CD14-positive monocyte (primary cell): ENCODE results near the gene PPP3R1. TPM values are rescaled to one million over a fixed set of nuclear protein-coding genes. Genes with fewer than 3 reads are reported as not detected.

Source experiments
- DNase-seq, 3 donors: peaks; one replicate each; pipeline ENCODE4 v3.0.0-alpha.2; 2011 to 2022
- H2AFZ ChIP-seq: 2 replicates; pipeline ENCODE4 v1.6.0; 2012; ENCODE audit warnings: mild to moderate bottlenecking, low read depth, low read length, inconsistent platforms; ENCODE audit not compliant: insufficient read depth, poor library complexity, severe bottlenecking
- H3K27ac ChIP-seq, 2 donors: 1 replicate in 1 of 2; 2 replicates in 1 of 2; pipeline ENCODE4 v1.5.1; 2012 to 2013; ENCODE audit warnings: low read length in 2 of 2, control low read depth in 1 of 2, inconsistent platforms in 1 of 2, low read depth in 1 of 2, mild to moderate bottlenecking in 1 of 2
- H3K27me3 ChIP-seq, 2 donors: one replicate each; pipeline versions ENCODE4 v1.6.0 to v1.6.1; 2011 to 2013; ENCODE audit warnings: low read length in 2 of 2; ENCODE audit not compliant: control insufficient read depth in 2 of 2, insufficient read depth in 2 of 2
- H3K36me3 ChIP-seq, 2 donors: replicated peaks in 1 of 2; 1 replicate in 1 of 2; 2 replicates in 1 of 2; pipeline versions ENCODE4 v1.5.1 to v1.6.1; 2012 to 2013; ENCODE audit warnings: low read length in 2 of 2, control low read depth in 1 of 2, inconsistent platforms in 1 of 2, mild to moderate bottlenecking in 1 of 2; ENCODE audit not compliant: insufficient read depth in 2 of 2, control insufficient read depth in 1 of 2
- H3K4me1 ChIP-seq, 2 donors: 1 replicate in 1 of 2; 2 replicates in 1 of 2; pipeline versions ENCODE4 v1.5.1 to v1.6.1; 2012 to 2013; ENCODE audit warnings: low read length in 2 of 2, control low read depth in 1 of 2, inconsistent platforms in 1 of 2, mild to moderate bottlenecking in 1 of 2, moderate library complexity in 1 of 2; ENCODE audit not compliant: insufficient read depth in 2 of 2, control insufficient read depth in 1 of 2
- H3K4me2 ChIP-seq: replicated peaks from 2 replicates; pipeline ENCODE3; 2012; ENCODE audit warnings: low read length, moderate library complexity, mild to moderate bottlenecking; ENCODE audit not compliant: poor library complexity, severe bottlenecking; ENCODE audit errors: extremely low read depth
- H3K4me3 ChIP-seq, 3 experiments: fragments of 200-600 bp in 1 of 3; sonication (generic) in 1 of 3; replicated peaks in 1 of 3; 1 replicate in 2 of 3; 2 replicates in 1 of 3; pipeline ENCODE4 v1.5.1; 2011 to 2013; ENCODE audit warnings: low read length in 3 of 3, mild to moderate bottlenecking in 3 of 3, control low read depth in 2 of 3, low read depth in 2 of 3, inconsistent platforms in 1 of 3, moderate library complexity in 1 of 3
- H3K79me2 ChIP-seq: 2 replicates; pipeline ENCODE4 v1.6.0; 2012; ENCODE audit warnings: mild to moderate bottlenecking, control low read depth, inconsistent platforms, low read length, moderate library complexity; ENCODE audit not compliant: insufficient read depth
- H3K9ac ChIP-seq: 2 replicates; pipeline ENCODE4 v1.6.0; 2017; ENCODE audit warnings: low read length, mild to moderate bottlenecking; ENCODE audit not compliant: insufficient read depth, poor library complexity, severe bottlenecking
- H3K9me3 ChIP-seq, 2 donors: replicated peaks in 1 of 2; 1 replicate in 1 of 2; 2 replicates in 1 of 2; pipeline versions ENCODE4 v1.5.1 to v1.6.1; 2012 to 2013; ENCODE audit warnings: low read length in 2 of 2, control low read depth in 1 of 2; ENCODE audit not compliant: control insufficient read depth in 1 of 2, insufficient read depth in 1 of 2
- H4K20me1 ChIP-seq: 2 replicates; pipeline ENCODE4 v1.6.0; 2012; ENCODE audit warnings: mild to moderate bottlenecking, low read length, control low read depth, moderate library complexity; ENCODE audit not compliant: insufficient read depth
- H3K27ac Mint-ChIP-seq, 7 donors: one replicate each; pipeline ENCODE4 v1.8.0; 2020; ENCODE audit warnings: mild to moderate bottlenecking in 7 of 7, mixed read lengths in 7 of 7, moderate library complexity in 6 of 7, inconsistent platforms in 2 of 7
- H3K27me3 Mint-ChIP-seq, 3 donors: one replicate each; pipeline ENCODE4 v1.8.0; 2021 to 2022; ENCODE audit warnings: low read depth in 3 of 3, mild to moderate bottlenecking in 3 of 3, mixed read lengths in 3 of 3, moderate library complexity in 3 of 3, inconsistent platforms in 1 of 3
- H3K36me3 Mint-ChIP-seq, 2 donors: one replicate each; pipeline ENCODE4 v1.8.0; 2020; ENCODE audit warnings: mixed read lengths in 2 of 2, inconsistent platforms in 1 of 2, mild to moderate bottlenecking in 1 of 2
- H3K4me1 Mint-ChIP-seq: one replicate; pipeline ENCODE4 v1.8.0; 2020; ENCODE audit warnings: mild to moderate bottlenecking, mixed read lengths
- H3K4me3 Mint-ChIP-seq, 2 donors: one replicate each; pipeline ENCODE4 v1.8.0; 2020; ENCODE audit warnings: mild to moderate bottlenecking in 2 of 2, mixed read lengths in 2 of 2, moderate library complexity in 1 of 2
- H3K9me3 Mint-ChIP-seq, 7 donors: one replicate each; pipeline ENCODE4 v1.8.0; 2020 to 2022; ENCODE audit warnings: mixed read lengths in 7 of 7, mild to moderate bottlenecking in 6 of 7, moderate library complexity in 6 of 7, inconsistent platforms in 2 of 7
- WGBS: methylation state at CpG from one replicate; pipeline ENCODE4 v1.1.5; 2013; ENCODE audit warnings: missing lambda C conversion rate; ENCODE audit not compliant: insufficient coverage; 5-methylcytosine and 5-hydroxymethylcytosine counted together
- intact Hi-C, 2 donors: fragments of 100-400 bp; cut with micrococcal nuclease; formaldehyde crosslinking; loops; one replicate each; pipeline versions ENCODE4 v1.15.0 to v1.15.1; 2023
- polyA plus RNA-seq, 3 donors: library from polyadenylated mRNA; depleted of rRNA in 1 of 3; unstranded in 2 of 3; stranded (reverse) in 1 of 3; fragments of 300-500 nt in 2 of 3; fragments of >200 nt in 1 of 3; fragmentation: Illumina TruSeq in 2 of 3; gene quantifications; 1 replicate in 2 of 3; 2 replicates in 1 of 3; pipeline ENCODE4 v1.2.3, GENCODE V29; 2012 to 2021
- TF ChIP-seq, protein P1 (sequence below): fragments of 200-600 bp; IDR thresholded peaks from one replicate; pipeline ENCODE4 v1.8.0; 2022; ENCODE audit warnings: antibody characterized with exemption, mild to moderate bottlenecking

Gene PPP3R1
- polyA plus RNA-seq, 3 donors = 8.7 to 32.6 (median 10.7) TPM

DNA sequence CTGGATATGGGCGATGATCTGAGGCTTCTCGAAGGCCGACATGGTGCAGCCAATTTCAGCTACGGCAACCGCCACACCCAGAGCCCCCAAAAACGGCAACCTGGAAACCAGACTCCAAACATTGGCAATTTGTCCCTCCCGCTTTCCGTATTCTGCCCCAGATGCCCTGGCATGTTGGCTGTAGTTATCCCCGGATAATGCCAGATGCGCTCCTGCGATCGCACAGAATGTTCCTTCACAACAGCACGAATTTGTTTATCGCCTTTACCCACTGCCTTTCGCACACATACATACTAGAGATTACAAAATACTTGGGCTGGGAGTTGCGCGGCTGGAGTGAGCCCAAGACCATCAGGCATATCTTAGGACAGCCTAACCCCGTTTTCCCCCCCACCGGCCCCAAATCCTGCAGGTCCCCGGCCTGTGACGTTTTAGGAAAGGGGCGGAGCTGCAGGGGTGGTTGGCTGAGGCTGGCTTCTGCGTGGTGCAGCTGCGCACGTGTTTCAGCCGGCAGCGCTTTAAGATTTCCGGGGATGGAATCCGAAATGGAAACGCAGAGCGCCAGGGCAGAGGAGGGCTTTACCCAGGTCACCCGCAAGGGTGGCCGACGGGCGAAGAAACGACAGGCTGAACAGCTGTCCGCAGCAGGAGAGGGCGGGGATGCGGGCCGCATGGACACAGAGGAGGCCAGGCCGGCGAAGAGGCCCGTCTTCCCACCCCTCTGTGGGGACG lies 94.8 kb downstream of the PPP3R1 start, which contains the start of gene PNO1:
Gene PNO1, plus strand, starts transcription at position 487 of the 732 bp plus-strand sequence. Its CDS starts 47 bp downstream, at position 534.
- H2AFZ ChIP-seq = peak within 1 kb of the TSS; percentile 95
- H3K4me2 ChIP-seq = peak within 1 kb of the TSS; percentile 95
- peak within 1 kb of the TSS; percentile 99 to 100 (median 100) for H3K27ac Mint-ChIP-seq
- peaks cover 22 to 25% of the 10 kb centered on the region in 2 donors for H3K36me3 ChIP-seq
- peaks cover 0 to 2% (median 0%) of the 10 kb centered on the region in 3 donors for H3K27me3 Mint-ChIP-seq
- under 1% methylated on average over 37 of the region's 44 CpGs for WGBS
- intact Hi-C loops = loop anchor here in 1 of 2 donors (5.0 kb wide), 2 partner anchors 95 kb away; partner anchors contain the start of genes C1D and PPP3R1
- H3K9me3 ChIP-seq = no peaks in the 10 kb centered on the region
- peak within 1 kb of the TSS; percentile 87 for H3K9ac ChIP-seq
- peak within 1 kb of the TSS; percentile 73 to 91 (median 85) for H3K4me3 ChIP-seq
- H3K79me2 ChIP-seq = peaks cover 46% of the 10 kb centered on the region
- H3K4me1 ChIP-seq = peaks cover 27 to 35% of the 10 kb centered on the region in 2 donors
- H3K27ac ChIP-seq = peak within 1 kb of the TSS; percentile 80 to 99
- no peaks in the 10 kb centered on the region for H4K20me1 ChIP-seq
- TF ChIP-seq, protein P1, sequence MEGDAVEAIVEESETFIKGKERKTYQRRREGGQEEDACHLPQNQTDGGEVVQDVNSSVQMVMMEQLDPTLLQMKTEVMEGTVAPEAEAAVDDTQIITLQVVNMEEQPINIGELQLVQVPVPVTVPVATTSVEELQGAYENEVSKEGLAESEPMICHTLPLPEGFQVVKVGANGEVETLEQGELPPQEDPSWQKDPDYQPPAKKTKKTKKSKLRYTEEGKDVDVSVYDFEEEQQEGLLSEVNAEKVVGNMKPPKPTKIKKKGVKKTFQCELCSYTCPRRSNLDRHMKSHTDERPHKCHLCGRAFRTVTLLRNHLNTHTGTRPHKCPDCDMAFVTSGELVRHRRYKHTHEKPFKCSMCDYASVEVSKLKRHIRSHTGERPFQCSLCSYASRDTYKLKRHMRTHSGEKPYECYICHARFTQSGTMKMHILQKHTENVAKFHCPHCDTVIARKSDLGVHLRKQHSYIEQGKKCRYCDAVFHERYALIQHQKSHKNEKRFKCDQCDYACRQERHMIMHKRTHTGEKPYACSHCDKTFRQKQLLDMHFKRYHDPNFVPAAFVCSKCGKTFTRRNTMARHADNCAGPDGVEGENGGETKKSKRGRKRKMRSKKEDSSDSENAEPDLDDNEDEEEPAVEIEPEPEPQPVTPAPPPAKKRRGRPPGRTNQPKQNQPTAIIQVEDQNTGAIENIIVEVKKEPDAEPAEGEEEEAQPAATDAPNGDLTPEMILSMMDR = no peak
- no peaks in the 10 kb centered on the region for H3K27me3 ChIP-seq
- peak; percentile 89 to 97 (median 95) for DNase-seq
- peaks cover 25 to 31% of the 10 kb centered on the region in 2 donors for H3K36me3 Mint-ChIP-seq
- peaks cover 0 to 2% (median 0%) of the 10 kb centered on the region in 7 donors for H3K9me3 Mint-ChIP-seq
- H3K4me3 Mint-ChIP-seq = peak within 1 kb of the TSS; percentile 97 to 99
- H3K4me1 Mint-ChIP-seq = peaks cover 29% of the 10 kb centered on the region

DNA sequence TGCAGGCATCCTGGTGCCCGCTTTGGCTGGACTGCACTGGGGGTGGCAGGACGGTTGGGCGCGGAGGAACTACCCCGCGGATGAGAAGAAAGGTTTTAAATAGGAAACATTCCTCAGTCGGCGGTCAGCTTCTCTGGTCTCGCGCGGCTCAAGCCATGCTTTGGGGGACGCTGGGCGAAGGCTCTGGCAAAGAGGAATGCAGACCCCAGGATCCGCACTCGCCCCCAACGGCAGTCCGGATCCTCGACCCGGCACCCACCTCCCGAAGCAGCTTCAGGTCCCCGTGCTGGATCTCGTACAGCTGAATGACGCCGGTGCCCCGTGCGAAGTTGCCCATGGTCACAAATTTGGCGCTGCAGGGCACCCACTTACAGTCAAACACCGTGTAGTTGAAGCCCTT lies 95.3 kb downstream of the PPP3R1 start:
- TF ChIP-seq, protein P1 = no peak
- H3K27me3 Mint-ChIP-seq = peaks cover 0 to 2% (median 0%) of the 10 kb centered on the region in 3 donors
- intact Hi-C loops = loop anchor here in 1 of 2 donors (5.0 kb wide), 2 partner anchors 95 kb away; partner anchors contain the start of genes C1D and PPP3R1
- H3K9ac ChIP-seq = peak overlapping the region; percentile 87
- no peak for DNase-seq
- peak overlapping the region; percentile 95 for H3K4me2 ChIP-seq
- peak overlapping the region; percentile 80 to 99 for H3K27ac ChIP-seq
- H3K4me3 Mint-ChIP-seq = peak overlapping the region; percentile 97 to 99
- H3K36me3 Mint-ChIP-seq = peaks cover 20 to 25% of the 10 kb centered on the region in 2 donors
- H3K27ac Mint-ChIP-seq = peak overlapping the region; percentile 99 to 100 (median 100)
- peaks cover 16 to 20% of the 10 kb centered on the region in 2 donors for H3K36me3 ChIP-seq
- no peaks in the 10 kb centered on the region for H3K27me3 ChIP-seq
- no peaks in the 10 kb centered on the region for H4K20me1 ChIP-seq
- peaks cover 28 to 41% of the 10 kb centered on the region in 2 donors for H3K4me1 ChIP-seq
- H3K9me3 ChIP-seq = no peaks in the 10 kb centered on the region
- peaks cover 46% of the 10 kb centered on the region for H3K79me2 ChIP-seq
- under 1% methylated on average over 28 of the region's 28 CpGs for WGBS
- peaks cover 34% of the 10 kb centered on the region for H3K4me1 Mint-ChIP-seq
- H3K9me3 Mint-ChIP-seq = peaks cover 0 to 2% (median 0%) of the 10 kb centered on the region in 7 donors
- peak overlapping the region; percentile 95 for H2AFZ ChIP-seq
- peak overlapping the region; percentile 73 to 91 (median 85) for H3K4me3 ChIP-seq
